OCI-LY1 (cell line): ENCODE measurements around the gene TAF3.

Source experiments
- H2AFZ ChIP-seq: fragments of 200-600 bp; sonication (generic), shearing (Covaris generic); 2 replicates; pipeline ENCODE4 v1.6.0; 2014; ENCODE audit warnings: antibody characterized with exemption, mild to moderate bottlenecking, low read length
- H3F3A ChIP-seq: fragments of 200-600 bp; sonication (generic), shearing (Covaris generic); 2 replicates; pipeline ENCODE4 v1.6.0; 2014; ENCODE audit warnings: mild to moderate bottlenecking, antibody characterized with exemption, low read length, moderate library complexity; ENCODE audit not compliant: insufficient read depth
- H3K27ac ChIP-seq: fragments of 200-600 bp; sonication (generic); 2 replicates; pipeline ENCODE4 v1.5.1; 2014; ENCODE audit warnings: low read length, mixed run types, mild to moderate bottlenecking, low read depth; ENCODE audit not compliant: poor library complexity, severe bottlenecking
- H3K27me3 ChIP-seq: fragments of 200-600 bp; sonication (generic); 2 replicates; pipeline ENCODE4 v1.6.0; 2014; ENCODE audit warnings: antibody characterized with exemption, mild to moderate bottlenecking, low read length, moderate library complexity; ENCODE audit not compliant: insufficient read depth
- H3K36me3 ChIP-seq: fragments of 200-600 bp; sonication (generic); 2 replicates; pipeline ENCODE4 v1.6.1; 2014; ENCODE audit warnings: mild to moderate bottlenecking, antibody characterized with exemption, low read length, moderate library complexity, mixed read lengths; ENCODE audit not compliant: insufficient read depth
- H3K4me1 ChIP-seq: fragments of 200-600 bp; sonication (generic); 2 replicates; pipeline ENCODE4 v1.5.1; 2014; ENCODE audit warnings: mild to moderate bottlenecking, low read length, moderate library complexity; ENCODE audit not compliant: insufficient read depth, severe bottlenecking
- H3K4me2 ChIP-seq: fragments of 200-600 bp; sonication (generic), shearing (Covaris generic); 2 replicates; pipeline ENCODE4 v1.6.1; 2014; ENCODE audit warnings: low read length
- H3K4me3 ChIP-seq: fragments of 200-600 bp; sonication (generic); 2 replicates; pipeline ENCODE4 v1.5.1; 2014; ENCODE audit warnings: low read length, low read depth, mild to moderate bottlenecking, mixed read lengths; ENCODE audit not compliant: poor library complexity, severe bottlenecking
- H3K79me2 ChIP-seq: fragments of 200-600 bp; shearing (Covaris generic); 2 replicates; pipeline ENCODE4 v1.6.1; 2016; ENCODE audit warnings: mixed run types, low read length, mixed read lengths; ENCODE audit not compliant: insufficient read depth
- H3K9ac ChIP-seq: fragments of 200-600 bp; sonication (generic), shearing (Covaris generic); 2 replicates; pipeline ENCODE4 v1.6.1; 2014; ENCODE audit warnings: mild to moderate bottlenecking, low read length, mixed read lengths
- H3K9me2 ChIP-seq: fragments of 200-600 bp; sonication (generic), shearing (Covaris generic); 2 replicates; pipeline ENCODE4 v1.6.1; 2014; ENCODE audit warnings: low read depth, mild to moderate bottlenecking, low read length, mixed read lengths
- H3K9me3 ChIP-seq: fragments of 200-600 bp; shearing (Covaris generic); 2 replicates; pipeline ENCODE4 v1.6.1; 2014; ENCODE audit warnings: low read length, mixed read lengths
- H4K20me1 ChIP-seq: fragments of 200-600 bp; sonication (generic), shearing (Covaris generic); 2 replicates; pipeline ENCODE4 v1.6.0; 2016; ENCODE audit warnings: mild to moderate bottlenecking, low read length; ENCODE audit not compliant: insufficient read depth
- EZH2 ChIP-seq: fragments of 200-600 bp; sonication (generic), shearing (Covaris generic); IDR thresholded peaks from 2 replicates; pipeline ENCODE4 v1.8.0; 2017; ENCODE audit warnings: borderline replicate concordance, mixed run types, mild to moderate bottlenecking, antibody characterized with exemption, low read length, moderate library complexity, mixed read lengths
- TF ChIP-seq, protein P1 (sequence below): fragments of 200-600 bp; sonication (generic), shearing (Covaris generic); IDR thresholded peaks from 2 replicates; pipeline ENCODE4 v1.5.1; 2017; ENCODE audit warnings: mild to moderate bottlenecking, antibody characterized with exemption, low read length, moderate library complexity, mixed read lengths

Gene TAF3

DNA sequence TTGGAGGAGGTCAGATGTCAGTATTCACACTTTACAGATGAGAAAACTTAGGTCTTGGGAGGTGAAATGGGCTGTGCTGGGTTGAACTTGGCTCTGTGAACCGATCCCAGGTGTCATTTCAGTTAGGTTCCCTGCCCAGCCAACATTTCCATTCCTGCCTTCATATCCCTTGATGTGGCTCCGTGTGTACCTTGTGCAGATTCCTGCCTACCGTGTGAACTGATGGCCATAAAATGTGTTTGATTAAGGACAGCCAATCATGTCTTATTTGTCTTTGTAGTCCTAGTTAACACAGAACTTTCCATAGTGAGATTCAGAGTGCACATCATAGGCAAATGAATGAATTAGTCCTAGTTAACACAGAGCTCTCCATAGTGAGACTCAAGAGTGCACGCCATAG is 135.1 kb downstream of the TAF3 start:
- H2AFZ ChIP-seq = no peak overlapping the region
- H3K4me3 ChIP-seq = no peak overlapping the region
- TF ChIP-seq, protein P1, sequence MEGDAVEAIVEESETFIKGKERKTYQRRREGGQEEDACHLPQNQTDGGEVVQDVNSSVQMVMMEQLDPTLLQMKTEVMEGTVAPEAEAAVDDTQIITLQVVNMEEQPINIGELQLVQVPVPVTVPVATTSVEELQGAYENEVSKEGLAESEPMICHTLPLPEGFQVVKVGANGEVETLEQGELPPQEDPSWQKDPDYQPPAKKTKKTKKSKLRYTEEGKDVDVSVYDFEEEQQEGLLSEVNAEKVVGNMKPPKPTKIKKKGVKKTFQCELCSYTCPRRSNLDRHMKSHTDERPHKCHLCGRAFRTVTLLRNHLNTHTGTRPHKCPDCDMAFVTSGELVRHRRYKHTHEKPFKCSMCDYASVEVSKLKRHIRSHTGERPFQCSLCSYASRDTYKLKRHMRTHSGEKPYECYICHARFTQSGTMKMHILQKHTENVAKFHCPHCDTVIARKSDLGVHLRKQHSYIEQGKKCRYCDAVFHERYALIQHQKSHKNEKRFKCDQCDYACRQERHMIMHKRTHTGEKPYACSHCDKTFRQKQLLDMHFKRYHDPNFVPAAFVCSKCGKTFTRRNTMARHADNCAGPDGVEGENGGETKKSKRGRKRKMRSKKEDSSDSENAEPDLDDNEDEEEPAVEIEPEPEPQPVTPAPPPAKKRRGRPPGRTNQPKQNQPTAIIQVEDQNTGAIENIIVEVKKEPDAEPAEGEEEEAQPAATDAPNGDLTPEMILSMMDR = no peak
- no peak for TF ChIP-seq EZH2

DNA sequence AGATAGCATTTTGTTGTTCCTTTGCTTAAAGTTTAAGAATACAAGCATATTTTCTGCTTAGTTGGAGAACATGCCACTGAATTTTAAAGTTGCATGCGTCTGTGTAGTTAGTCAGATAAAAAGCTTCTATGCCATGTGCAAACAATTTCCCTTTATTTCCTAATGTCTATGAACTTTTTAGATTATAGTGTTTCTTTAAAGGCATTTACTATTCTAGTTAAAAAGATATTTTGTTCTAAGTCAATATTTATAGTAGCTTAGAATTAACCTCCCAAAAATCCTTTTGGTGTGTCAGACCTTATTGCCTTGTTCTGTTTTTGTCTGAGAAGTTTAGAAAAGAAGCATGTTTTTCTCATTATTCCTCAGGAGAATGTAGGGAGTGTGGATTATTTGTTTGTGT is 137.1 kb downstream of the TAF3 start:
- TF ChIP-seq, protein P1 = no peak
- no peak for TF ChIP-seq EZH2
- Histone ChIP-seq H3F3A (no peaks in the 10 kb centered on the region), H3K36me3 (no peaks in the 10 kb centered on the region), H3K4me2 (no peak overlapping the region), H3K27ac (no peak overlapping the region), H2AFZ (no peak overlapping the region), H4K20me1 (no peaks in the 10 kb centered on the region), H3K9ac (no peak overlapping the region), H3K79me2 (no peaks in the 10 kb centered on the region), H3K27me3 (no peaks in the 10 kb centered on the region), H3K9me2 (no peaks in the 10 kb centered on the region), H3K4me3 (no peak overlapping the region), H3K9me3 (no peaks in the 10 kb centered on the region), H3K4me1 (peaks cover 6% of the 10 kb centered on the region)

More for the DNA sequence above, 135.1 kb downstream of the TAF3 start:
- Histone ChIP-seq H3F3A (no peaks in the 10 kb centered on the region), H3K4me1 (peaks cover 6% of the 10 kb centered on the region), H3K27me3 (no peaks in the 10 kb centered on the region), H3K4me2 (no peak overlapping the region), H3K36me3 (no peaks in the 10 kb centered on the region), H4K20me1 (no peaks in the 10 kb centered on the region), H3K9me3 (no peaks in the 10 kb centered on the region), H3K27ac (no peak overlapping the region), H3K79me2 (no peaks in the 10 kb centered on the region), H3K9ac (no peak overlapping the region), H3K9me2 (no peaks in the 10 kb centered on the region)

DNA sequence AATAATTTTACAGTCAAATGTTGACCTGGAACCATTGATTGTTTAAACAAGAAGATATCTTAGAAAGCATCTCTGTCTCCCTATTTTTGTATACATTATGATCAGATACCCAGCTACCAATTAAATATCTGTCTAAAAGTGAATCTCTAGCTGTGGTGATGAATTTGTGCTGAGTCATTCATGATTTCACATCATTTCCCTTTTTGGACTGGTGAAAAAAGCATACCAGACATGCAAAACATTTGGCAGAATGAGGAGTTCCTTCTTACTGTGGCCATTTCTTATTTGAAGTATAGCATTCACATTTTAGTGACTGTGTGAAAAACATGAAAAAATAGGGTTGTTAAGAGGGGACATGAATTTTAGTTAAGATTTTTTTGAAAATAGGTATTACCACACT is 138.2 kb downstream of the TAF3 start:
- Histone ChIP-seq H3K4me1 (peaks cover 6% of the 10 kb centered on the region), H4K20me1 (no peaks in the 10 kb centered on the region), H3K9me3 (no peaks in the 10 kb centered on the region), H3K27ac (no peak overlapping the region), H3K4me2 (no peak overlapping the region), H3K79me2 (no peaks in the 10 kb centered on the region), H3K4me3 (no peak overlapping the region), H3K9ac (no peak overlapping the region), H2AFZ (no peak overlapping the region), H3K9me2 (no peaks in the 10 kb centered on the region), H3K27me3 (no peaks in the 10 kb centered on the region), H3F3A (no peaks in the 10 kb centered on the region), H3K36me3 (no peaks in the 10 kb centered on the region)
- TF ChIP-seq, protein P1 = no peak
- TF ChIP-seq EZH2 = no peak
